ENCODE measurements around the gene DBN1. TPM values are rescaled to one million over a fixed set of nuclear protein-coding genes. Genes with fewer than 3 reads are reported as not detected.

DBN1 gene
- 100 to 1,000 TPM; 180 to 210 (median 185) TPM for polyA plus RNA-seq (ENCODE audit: insufficient read length in 4 of 4)

GRCh38 chr5:177473443-177474001, at the start of gene DBN1:
Gene DBN1, minus strand, starts transcription at chr5:177473634. Its CDS starts 113 bp downstream, at chr5:177473521.
- no peak for DNase-seq (ENCODE audit: low read depth in 4 of 4, low spot score in 3 of 4)

DNA sequence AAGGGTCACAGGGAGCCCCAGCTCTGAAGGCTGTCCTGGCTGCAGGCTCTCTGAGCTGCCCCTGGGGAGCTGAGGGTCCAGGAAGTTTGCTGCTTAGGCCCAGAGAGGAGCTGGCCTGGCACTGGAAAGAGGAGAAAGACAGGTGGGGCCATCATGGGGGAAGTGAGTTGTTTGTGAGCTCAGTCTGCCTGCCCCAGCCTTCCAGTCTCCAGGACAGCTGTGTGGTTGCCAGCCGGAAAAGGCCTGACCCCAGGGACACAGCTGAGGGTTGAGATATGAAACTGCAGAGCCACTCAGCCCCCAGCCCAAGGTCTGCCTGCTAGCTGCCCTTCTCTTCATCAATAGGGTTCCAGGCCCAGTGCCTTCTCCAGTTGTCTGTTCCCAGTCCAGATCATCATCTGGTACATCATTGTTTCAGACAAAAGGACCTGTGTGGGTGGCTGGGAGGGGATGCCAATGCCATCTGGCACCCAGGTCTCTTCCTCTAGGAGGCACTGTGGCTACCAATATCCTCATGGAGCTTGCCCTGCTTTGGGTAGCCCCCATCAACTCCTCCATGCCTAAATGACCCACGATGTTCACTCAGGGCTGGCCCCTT, 47.6 kb upstream of the DBN1 start:
- DNase-seq (ENCODE audit: low read depth in 4 of 4, low spot score in 3 of 4) = no peak

- DNase-seq (ENCODE audit: low read depth in 4 of 4, low spot score in 3 of 4) = no peak
These were observed 46.8 kb upstream of the DBN1 start for GRCh38 chr5:177520271-177520670.

DNA sequence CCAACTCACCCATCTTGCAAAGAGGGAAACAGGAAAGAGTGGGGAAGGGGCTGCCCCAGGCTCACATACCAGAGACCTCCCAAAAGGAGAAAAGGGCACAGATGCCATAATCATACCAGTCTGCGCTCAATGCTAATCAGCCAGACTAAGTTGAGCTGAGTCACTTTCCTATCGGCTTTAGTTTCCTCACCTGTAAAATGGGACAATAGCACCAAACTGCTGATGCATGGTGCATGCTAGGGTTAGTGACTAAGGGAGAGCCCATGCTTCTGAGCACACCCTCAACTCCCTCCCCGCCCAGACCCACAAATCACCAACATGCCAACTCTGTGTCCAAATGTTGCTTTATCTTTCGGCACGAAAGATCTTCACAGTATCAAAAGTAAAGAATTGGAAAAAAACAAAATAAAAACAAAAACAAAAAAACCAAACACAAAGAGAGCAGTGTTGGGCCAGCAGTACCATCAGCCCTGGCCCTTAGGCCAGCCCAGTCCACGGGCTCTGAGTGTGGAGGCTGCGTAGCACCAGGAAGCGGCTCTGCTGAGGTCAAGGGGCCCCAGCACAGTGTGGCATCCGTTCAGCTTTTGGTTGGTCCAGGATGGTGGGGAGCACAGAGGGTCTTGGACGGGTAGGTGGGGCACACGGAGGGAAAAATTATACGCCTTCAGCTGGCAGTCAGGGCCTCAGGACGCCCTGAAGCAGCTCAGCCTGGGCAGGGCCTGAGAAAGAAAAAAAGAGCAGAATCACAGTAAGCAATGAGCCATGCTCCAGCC, 46.2 kb upstream of the DBN1 start:
- no peak for DNase-seq (ENCODE audit: low read depth in 4 of 4, low spot score in 3 of 4)

DNA sequence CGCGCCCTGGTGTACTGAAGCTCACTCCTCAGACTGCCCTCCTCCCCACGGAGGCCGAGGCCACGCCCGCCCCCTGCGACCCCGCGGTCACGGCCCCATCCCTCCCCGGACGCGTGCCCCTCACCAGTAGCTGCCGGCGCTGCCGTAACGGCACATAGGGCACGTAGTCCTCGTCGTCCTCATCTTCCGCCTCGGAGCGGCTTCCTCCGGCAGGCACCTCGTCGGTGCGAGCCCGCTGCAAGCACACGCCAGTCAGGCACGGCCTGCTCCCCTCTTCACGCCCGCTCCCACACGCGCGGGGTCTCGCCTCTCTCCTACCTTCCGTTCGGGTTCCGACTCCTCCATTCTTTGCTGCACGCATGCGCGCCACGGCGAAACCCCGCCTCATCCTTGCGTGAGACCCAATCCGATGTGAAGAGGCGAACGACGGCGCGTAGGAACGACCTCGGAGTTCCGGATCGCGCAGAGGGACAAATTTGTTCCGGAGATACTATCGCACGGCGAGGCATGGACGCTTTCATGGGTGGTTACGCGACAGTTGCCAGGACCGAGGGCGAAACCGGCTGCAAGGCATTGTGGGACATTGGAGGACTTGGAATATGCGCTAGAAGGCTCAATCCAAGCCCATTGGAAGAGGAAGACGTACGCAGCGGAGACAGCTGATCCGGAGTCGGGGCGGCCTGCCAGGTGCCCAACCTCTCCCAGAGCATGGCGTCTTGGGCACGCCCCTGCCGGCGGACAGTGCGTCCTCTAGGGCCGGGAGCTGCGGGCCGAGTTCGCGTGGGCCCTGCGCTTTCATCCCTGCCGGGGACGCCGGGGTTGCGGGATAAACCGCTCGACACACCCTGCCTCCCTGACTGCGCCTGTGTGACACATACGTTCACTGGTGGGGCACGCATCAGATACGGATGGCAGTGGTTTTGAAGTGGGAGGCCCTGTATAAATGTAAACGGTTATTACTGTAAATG, 43.5 kb upstream of the DBN1 start, which contains the start of gene DDX41:
Gene DDX41 (minus strand): TSS at position 361 of the 968 bp plus-strand sequence. CDS start 16 bp downstream, at position 345.
- peak; percentile 95 to 98 (median 97) for DNase-seq (ENCODE audit: low read depth in 4 of 4, low spot score in 3 of 4)

DNA sequence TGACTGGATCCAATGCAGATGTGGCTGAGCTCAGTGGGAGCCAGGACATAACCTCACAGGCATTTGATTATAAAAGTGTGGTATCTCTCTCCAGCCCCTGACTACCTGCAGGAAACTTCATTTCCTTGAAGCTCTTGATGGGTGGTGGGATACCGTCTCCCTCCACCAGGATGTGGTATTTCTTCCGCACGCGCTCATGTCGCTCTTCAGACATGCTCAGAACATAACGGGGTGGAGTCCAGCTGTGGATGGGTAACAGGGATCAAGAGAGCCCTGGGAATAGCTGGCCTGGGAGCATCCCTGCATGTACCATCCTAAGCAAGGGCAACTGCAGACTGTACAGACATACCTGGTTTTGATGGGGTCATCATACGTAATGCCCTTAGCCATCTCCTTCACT, 42.1 kb upstream of the DBN1 start:
- DNase-seq (ENCODE audit: low read depth in 4 of 4, low spot score in 3 of 4) = no peak

- DNase-seq (ENCODE audit: low read depth in 4 of 4, low spot score in 3 of 4) = no peak
These were observed 41.1 kb upstream of the DBN1 start for GRCh38 chr5:177514541-177514940.

- no peak for DNase-seq (ENCODE audit: low read depth in 4 of 4, low spot score in 3 of 4)
These were observed 40.1 kb upstream of the DBN1 start for GRCh38 chr5:177513500-177513899.

GRCh38 chr5:177512736-177513380, 39.4 kb upstream of the DBN1 start:
- DNase-seq (ENCODE audit: low read depth in 4 of 4, low spot score in 3 of 4) = no peak

DNA sequence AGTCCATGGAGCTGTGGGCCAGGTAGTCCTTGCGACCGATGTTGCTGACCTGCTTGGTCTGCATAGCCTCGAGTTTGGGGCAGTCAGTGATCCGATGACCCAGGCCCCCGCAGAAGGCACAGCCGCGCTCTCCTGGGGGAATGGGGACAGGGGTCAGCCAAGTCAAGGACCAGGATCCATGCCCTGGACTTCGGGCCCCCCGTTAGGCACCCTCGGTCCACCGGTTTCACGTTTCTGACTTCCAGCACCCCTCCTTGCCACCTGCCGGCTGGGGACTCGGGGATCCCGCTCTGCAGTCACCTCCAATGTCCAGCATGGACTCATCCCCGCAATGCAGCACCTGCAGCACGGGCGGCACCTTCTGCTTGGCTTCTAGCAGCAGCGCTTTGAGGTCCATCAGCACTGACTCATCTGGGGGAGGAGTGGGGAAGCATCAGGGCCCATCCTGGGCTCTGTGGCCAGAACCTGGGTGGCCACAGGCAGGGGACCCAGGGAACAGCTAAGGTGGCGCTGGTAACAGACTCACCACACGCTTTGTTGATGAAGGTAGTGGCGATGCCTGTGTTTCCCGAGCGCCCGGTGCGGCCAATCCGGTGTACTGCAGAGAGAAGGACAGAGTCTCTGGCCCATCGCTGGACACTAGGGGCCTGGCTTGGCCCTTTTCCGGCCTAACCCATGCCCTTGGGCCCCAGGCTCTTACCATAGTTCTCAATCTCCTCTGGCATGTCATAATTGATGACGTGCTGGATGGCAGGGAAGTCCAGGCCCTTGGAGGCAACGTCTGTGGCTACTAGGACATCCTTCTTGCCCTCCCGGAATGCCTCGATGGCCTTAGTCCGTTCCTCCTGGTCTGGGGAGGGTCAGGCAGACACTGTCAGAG, 38.6 kb upstream of the DBN1 start:
- DNase-seq (ENCODE audit: low read depth in 4 of 4, low spot score in 3 of 4) = no peak

DNA sequence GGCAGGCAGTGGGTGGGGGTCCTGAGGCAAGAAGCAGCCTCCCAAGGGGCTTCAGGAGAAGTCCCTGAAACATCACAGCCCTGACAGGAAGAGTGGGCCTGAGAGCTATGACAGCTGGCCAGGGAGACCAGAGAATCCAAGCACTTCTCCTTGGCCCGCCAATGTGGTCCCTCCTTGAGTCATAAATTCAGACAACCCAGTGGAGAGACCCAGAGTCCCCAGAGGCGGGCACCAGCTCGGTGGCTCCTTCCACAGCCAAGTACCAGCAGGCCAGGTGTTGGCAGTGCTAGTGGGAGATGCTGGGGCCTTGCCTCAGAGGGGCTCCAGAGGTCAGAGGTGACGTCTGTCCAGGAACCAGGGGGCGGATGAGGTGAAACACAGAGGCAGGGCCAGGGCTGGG, 37.7 kb upstream of the DBN1 start:
- DNase-seq (ENCODE audit: low read depth in 4 of 4, low spot score in 3 of 4) = no peak

- no peak for DNase-seq (ENCODE audit: low read depth in 4 of 4, low spot score in 3 of 4)
These were observed 37.2 kb upstream of the DBN1 start for GRCh38 chr5:177510567-177511053.

GRCh38 chr5:177509991-177510566, 36.6 kb upstream of the DBN1 start:
- no peak for DNase-seq (ENCODE audit: low read depth in 4 of 4, low spot score in 3 of 4)

DNA sequence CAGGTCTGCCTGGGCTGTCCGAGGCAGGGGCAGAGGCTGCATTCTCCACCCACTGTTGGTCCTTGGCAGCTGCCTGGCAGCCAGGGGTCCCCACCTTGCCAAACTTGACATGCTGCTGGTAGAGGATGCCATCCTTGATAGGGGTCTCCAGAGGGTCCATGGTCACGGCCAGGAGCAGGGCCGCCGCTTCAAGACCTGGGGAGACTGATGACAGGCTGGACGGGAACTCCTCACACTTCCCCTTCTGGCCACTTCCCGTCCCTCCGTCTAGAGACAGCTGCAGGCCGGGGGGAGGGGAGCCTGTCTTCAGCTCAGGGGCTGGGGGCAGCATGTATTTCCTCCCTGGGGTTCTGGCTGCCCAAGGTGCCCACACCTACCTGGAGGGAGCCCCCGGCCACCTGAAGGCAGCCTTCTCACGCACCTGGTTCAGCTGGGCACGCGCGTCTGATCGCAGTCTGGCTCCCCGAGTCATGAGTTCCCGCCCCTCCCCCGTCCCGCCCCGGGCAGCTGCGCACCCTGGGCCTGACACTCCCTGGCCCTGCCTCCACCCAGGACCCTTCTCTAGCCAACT, 36.0 kb upstream of the DBN1 start, which contains the start of gene DOK3:
Gene DOK3 (minus strand): TSS at position 446 of the 571 bp plus-strand sequence. CDS start 286 bp downstream, at position 160.
- DNase-seq (ENCODE audit: low read depth in 4 of 4, low spot score in 3 of 4) = no peak

DNA sequence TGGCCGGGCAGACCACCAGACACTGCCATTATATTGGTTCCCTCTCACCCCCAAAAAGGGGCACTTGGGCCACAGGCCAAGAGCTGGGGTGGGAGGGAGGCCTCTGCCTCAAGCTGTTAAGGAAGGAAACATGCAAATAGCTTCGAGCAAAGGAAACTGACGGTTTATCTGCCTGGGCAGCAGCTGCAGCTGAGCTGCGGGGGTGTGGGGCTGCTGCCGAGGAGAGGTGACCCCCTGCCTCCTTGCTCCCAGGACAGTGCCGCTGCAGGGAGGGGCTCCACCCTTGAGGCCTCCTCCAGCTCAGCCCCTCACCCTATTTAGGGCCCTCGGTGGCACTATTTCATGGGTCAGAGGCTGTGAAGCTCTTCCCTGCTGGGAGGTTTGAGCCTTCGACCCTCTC, 35.4 kb upstream of the DBN1 start:
- DNase-seq (ENCODE audit: low read depth in 4 of 4, low spot score in 3 of 4) = no peak

GRCh38 chr5:177508221-177508611, 34.8 kb upstream of the DBN1 start:
- DNase-seq (ENCODE audit: low read depth in 4 of 4, low spot score in 3 of 4) = no peak

GRCh38 chr5:177507596-177508220, 34.3 kb upstream of the DBN1 start:
- DNase-seq (ENCODE audit: low read depth in 4 of 4, low spot score in 3 of 4) = no peak

- no peak for DNase-seq (ENCODE audit: low read depth in 4 of 4, low spot score in 3 of 4)
These were observed 33.7 kb upstream of the DBN1 start for GRCh38 chr5:177507165-177507564.

Data from left renal pelvis (tissue), 4 donors.